Renal pelvis (tissue), 4 donors: Measurements from ENCODE around the gene SH3BP2. TPM values are rescaled to one million over a fixed set of nuclear protein-coding genes. Genes with fewer than 3 reads are reported as not detected.
A peak's percentile ranks its signal among the peaks of the same experiment; 100 is the strongest.

Experiments used
- DNase-seq: peaks from one replicate; pipeline ENCODE4 v3.0.0-alpha.2; 2013
- polyA plus RNA-seq, 3 donors: library from polyadenylated mRNA; unstranded; fragments of 120-200 nt; gene quantifications; one replicate each; pipeline ENCODE4 v1.2.1, GENCODE V29; 2013; ENCODE audit not compliant: insufficient read length in 3 of 3

The SH3BP2 gene
- polyA plus RNA-seq, 3 donors, result 36.8 to 56.6 (median 46.1) TPM

DNA sequence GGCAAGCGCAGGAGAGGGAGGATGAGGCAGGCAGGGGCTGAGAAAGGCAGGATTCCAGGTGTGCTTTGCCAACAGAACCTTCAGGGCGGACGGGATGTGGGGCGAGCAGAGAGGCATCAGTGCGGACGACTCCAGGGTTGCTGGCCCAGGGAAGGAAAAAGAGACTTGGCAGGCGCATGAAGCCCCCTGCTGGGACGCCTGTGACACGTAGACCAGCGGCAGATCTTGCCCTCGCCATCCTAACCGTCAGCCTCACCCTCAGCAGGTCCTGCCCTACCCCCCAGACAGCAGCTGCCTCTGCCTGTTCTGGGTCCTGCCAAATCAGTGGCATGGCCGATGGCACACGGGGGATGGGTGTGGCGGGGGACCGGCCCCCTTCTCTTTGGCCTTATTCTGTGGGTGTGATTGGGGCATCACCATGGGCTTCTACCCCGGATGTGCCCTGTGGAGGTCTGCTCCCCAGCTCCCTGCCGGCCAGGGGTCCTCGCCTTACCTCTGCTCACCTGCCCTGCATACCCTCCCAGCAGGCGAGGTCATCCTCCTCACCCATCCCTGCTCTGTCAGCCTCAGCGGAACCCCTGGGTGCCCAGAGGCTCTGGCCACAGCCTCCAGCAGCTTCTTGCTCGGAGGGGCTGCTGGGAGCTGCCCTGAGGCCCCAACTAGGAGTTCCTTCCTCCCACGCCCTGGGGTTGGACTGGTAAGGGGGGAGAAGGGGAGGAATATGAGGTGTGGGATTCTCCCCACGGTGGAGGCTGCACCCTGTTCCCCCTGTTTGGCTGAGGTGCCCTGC, 2.9 kb upstream of the SH3BP2 start:
- no peak for DNase-seq

DNA sequence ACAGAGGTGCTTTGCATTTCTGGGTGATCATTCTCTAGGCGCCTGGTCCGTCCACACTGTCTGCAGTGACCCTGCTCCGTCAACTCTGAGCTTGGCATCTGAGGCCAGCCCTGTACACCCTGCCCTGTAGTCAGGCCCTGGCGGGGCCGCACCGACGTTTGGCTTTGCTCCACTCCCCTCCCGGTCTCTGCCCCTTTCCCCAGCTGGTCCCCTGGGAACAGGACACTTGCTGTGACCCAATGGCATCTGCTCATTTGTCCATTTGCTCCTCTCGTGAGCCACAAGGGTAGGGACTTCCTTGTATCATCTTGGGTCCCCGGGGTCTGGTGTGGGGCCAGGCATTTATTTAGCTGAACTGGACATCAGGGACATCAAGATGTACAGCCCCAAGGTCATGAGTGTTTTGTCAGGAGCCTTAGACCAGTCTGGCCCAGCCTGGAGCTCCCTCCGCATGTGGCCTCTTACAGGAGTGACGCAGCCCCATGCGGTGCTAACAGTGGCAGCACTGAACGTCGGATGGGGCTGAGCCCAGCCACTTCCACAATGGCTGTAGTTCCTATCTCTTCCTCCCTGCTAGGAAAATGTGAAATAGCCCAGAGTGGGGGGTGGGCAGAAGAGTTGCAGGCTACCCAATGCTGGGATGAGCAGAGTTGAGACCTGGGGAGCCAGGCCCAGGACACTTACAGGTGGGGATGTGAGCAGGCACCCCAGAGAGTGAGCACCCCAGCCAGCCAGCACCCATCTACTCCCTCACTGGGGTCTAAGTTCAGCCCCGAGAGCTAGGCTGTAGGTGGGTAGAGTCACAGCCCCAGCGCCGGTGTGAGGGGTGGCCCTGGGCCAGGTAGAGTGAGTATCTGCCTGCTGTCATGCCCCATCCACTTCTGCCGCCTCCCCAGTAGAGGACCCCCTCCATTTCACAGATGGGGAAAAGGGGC, 2.0 kb upstream of the SH3BP2 start:
- DNase-seq, result no peak

DNA sequence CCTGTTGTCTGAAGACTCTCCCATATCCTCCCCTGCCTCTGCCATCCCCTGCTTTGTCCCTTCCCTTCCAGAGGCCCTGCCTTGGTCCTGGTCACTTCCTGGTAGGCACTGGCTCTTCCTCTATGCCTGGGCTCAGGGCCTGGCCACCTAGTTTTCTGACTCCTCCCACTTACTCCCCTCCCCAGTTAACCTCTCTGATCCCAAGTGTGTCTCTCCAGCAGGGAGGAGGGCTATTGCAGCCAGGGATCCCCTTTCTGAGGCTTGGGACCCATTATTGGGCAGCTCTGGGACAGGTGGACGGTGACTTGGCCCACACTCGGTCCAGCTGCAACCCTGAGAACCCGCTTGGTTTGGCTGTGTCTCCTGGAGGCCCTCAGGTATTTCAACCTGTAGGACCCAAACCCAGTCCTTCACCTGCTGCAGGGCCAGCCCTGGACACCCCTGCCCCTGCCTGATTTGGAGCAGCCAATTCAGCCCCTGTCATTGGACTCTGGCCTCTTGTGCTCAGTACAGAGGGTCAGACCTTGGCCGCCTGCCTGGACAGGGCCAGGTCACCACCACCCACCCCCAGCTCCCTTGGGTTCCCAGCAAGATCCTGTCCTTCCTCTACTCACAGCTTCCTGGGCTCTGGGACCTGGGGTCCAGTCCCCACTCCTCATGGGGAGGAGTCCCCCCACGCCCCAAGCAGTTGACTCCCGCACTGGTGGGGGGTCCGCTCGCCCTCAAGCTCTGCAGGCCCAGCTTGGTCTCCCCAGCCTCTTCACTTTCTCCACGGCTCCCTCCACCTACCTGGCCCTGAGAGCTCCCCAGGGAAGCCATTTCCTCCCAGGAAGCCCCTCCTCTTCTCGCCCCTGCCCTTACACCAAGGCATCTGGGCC, 1.1 kb upstream of the SH3BP2 start:
- no peak for DNase-seq

DNA sequence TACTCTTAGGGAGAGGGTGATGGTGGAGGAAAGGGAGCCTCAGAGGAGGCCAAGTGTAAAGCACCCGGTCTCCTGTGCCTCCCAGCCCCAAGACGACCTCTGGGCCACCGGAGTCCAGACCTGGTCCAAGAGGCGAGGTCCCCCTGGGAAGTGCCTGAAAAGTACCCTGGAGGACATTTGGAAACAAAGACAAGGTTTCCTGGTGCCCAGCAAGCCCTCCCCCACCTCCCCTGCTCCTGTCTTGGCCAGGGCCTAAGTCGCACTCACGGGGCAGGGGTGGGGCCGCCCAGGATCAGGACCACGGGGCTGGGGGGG, 532 bp upstream of the SH3BP2 start:
- no peak for DNase-seq

DNA sequence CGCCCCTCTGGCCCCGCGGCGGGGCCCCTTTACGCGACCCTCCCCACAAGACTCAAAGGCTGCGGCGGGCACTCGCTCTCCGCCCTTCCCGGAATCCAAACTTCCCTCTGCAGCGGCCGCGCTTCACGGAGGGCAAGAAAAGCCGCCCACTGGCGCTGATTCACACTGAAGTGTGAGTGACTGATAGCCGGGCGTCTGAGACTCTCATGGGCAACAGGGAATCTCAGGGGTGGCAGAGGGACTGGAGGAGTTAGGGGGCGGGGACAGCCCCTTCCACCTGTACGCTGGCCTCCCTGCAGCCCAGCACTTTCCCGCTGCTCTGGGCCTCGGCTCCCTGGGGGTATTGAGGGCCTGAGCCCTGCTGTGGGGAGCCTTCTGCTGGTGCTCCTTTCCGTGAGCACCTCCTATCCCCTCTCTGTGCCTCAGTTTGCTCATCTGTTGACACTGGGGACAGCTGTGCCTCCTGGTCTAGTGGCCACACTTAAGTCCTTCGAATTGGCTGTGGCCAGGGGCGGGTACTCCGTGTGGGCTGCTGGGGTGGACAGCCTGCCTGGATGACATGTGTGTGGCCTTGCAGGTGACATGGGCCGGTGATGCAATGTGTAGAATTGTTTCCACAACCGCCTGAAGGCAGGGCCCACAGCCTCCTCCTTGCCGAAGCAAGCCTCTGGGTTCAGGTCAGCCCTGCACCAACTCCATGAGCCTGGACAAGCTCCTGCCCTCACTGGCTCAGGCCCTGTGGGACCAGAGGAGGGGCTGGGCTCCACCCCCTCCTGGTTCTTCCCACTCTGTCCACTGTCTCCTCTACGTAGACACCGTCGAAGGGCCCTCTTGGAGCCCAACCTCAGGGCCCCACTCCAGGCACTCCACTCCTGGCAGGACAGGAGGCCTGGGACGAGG, 951 bp downstream of the SH3BP2 start:
- DNase-seq, result no peak

DNA sequence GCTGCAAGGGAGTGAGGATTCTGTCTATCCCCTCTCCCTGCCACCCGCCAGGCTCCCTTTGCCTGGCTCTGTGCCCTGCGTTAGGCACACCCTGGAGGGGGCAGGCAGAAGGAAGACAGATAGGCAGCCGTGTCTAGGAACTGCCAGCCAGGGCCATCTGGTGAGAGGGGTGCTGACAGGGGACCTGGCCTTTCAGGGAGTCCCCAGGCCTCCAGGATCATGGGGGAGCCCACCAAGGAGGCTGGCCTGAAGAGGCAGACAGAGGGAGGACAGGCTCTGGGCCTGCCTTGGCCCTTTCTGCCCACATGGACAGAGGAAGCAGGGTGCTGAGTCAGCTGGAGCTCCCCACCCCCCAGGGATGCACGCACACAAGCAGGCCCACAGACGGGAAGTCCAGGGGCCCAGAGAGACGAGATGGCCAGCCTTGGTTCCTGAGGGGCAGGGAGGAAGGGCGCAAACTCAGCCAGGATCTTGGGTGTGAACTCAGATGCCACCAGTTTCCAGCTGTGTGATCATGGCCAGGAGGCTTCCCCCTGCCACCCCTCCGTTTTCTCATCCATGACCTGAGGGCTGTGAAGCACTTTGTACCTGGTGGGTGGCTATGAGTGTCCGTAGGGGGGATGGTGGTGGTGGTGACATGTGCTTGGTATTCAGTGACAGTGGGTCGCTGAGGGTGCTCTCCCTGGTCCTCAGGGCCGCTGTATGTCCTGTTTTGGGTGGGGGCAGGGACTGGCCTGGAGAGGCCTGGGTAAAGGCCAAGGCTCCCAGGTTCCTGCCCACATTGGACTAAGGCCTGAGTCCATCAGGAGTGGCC, 1.8 kb downstream of the SH3BP2 start:
- DNase-seq, result no peak

DNA sequence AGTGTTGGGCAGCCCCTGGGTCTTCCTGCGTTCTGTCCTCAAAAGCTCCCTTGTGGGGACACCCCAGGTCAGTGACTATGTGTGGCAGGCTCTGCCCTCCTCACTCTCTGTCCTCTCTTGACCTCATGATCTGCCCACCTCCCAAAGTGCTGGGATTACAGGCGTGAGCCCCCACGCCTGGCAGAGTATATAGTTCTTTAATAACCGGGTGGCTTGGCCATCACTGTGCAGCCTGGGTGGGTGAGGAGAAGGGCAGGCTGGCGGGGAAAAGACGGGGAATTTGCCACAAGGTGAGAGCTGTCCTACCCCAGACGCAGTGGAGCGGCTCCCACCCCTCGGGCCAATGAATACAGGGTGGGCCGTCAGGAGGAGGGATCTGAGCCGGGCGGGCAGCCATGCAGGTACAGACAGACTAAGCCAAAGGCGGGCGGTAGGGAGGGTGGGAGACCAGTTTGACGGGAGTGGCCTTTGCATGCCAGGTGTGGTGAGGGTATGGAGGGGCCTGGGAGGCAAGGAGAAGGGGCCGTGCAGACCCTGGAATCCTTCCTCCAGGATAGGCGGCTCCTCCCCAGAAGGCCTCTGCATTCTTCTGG, 2.5 kb downstream of the SH3BP2 start:
- DNase-seq, result no peak

DNA sequence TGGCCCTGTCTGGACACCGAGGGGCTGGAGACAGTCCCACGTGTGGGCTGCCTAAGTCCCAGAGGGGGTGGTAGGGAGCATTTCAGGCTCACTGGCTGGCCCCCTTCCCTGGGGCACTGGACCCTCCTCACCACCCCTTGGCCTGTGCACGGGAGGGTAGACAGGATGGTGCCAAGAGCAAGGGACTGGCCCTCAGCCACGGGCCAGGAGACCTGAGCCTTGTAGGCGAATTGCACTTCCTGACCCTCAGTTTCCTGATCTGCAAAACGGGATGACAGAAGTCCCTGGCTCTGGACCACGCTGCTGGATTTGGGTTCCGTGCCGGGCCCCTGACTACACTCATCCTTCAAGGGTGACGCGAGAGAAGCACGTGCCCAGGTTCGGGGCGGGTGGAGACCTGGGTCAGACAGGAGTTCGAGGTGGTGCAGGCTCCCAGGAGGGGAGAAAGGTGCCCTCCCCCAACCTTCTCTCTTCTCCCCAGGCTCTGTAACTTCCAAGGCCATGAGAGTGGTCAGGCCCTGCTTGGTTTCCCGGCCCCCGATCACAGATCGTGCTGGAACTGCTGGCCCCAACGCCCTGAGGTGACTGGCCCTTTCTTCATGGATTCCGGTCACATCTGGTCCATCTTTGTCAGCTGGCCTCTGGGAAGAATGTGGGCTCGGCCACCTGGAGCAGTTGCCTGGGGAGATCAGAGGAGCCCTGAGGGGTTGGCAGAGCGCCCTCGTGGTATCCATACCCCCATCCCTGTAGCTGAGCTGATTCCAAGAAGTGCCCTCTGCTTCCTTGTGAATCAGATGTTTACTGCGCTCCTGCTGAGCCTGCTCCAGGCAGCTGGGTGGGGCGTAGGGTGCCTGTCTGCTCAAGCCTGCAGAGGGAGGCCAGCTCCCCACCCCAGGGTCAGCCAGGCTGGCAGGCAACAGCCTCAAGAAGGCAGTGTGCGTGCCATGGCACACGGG, 3.3 kb downstream of the SH3BP2 start:
- no peak for DNase-seq

DNA sequence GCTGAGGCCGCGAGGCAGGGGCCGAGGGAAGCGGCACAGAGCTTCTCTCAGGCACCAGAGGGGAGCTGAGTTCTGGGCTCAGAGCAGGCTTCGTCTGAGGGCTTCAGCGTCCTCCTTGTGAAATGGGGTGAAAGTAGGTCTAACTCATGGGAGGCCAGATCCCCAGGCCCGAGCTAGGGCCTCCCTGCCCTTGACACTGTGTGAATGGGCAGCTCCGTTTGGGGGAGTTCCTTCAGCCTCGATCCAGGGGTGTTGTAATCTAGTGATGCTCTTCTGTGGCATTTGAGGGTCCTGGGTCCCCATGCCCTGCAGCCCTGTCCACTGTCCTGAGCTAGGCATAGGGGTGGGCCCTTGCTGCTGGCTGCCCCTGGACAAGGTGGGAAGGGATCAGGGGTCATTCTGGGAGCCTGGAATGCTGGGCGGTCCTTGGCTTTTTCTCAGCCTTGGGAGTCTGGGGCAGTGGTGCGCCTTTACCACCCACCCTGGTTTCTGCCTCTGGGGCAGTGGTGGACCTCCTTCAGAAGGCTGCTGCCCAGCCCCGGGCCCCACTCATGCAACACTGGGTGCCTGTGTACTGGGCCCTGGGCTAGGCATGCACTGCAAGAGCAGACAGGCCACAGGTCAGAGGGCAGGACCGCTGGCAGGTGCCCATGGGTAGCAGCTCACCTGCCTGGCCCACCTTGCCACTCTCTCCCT, 4.1 kb downstream of the SH3BP2 start:
- DNase-seq, result no peak

DNA sequence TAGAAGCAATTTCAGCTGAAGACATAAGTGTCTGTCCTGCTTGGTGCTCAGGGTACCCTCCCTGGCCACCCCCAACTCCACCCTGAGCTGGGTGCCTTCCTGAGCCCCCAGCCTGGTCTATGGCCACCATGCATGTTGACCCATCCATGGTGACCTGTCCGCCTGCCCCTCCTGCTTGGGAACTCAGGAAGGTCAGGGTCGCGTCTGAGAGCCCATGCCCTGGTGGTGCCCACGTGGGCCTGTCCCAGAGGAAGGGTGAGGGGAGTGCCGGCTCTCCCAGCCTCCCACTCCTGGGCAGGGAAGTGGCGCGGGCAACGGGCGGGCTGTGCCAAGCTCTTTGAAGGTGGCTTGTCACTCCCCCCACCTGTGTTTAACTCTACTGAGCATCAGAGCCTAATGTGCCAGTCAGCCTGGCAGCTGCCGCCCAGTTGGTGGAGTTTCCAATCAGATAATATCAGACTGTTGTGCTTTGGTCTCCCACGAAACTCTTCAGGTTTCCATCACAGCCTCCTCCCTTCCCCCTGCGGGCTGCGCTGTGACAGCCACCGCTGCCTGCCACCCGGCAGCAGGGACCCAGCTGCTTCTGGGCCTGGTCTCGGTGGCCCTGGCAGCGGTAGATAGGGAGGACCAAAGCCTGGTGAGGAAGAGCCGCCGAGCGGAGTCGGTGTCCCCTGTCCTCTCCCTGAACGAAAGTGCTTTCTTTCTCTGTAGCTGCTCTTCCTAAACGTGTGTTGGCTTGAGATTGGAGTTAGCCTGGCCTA, 4.8 kb downstream of the SH3BP2 start:
- no peak for DNase-seq

DNA sequence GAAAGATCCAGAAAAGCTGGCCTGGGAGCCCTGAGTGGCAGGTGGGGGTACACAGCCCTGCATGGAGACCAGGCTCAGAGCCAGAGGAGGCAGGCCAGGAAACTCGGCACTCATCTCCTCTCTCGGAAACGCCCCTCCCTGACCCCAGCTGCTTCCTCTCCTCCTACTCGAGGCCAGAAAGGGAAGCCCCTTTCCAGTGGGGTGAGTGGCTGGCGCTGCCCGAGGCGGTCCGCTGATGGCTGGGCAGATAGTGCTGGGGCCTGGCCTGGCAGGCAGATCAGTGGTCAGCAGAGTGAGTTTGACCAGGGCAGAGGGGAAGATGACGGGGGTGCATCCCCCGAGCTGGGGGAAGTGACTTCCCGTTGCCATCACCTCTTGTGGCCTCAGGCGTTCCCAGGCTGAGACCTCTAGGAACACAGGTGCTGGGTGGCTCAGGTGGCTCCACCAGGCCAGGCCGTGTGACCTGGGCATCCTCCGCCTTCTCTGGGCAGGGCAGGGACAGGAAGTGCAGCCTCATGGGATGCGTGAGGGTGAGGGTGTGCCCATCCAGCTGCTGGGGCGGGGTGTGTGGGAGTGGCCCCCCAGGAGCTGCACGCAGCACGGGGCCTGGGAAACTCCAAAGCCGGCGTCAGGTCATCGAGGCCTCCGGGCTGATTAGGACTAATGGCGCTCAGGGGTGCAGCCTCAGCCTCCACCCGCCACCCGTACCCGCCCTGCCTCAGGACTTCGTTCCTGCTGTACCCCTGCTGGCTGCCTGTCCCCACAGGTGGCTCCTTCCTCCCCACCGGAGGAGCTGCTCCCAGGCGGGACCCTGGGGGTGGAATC, 5.7 kb downstream of the SH3BP2 start:
- DNase-seq, result no peak

DNA sequence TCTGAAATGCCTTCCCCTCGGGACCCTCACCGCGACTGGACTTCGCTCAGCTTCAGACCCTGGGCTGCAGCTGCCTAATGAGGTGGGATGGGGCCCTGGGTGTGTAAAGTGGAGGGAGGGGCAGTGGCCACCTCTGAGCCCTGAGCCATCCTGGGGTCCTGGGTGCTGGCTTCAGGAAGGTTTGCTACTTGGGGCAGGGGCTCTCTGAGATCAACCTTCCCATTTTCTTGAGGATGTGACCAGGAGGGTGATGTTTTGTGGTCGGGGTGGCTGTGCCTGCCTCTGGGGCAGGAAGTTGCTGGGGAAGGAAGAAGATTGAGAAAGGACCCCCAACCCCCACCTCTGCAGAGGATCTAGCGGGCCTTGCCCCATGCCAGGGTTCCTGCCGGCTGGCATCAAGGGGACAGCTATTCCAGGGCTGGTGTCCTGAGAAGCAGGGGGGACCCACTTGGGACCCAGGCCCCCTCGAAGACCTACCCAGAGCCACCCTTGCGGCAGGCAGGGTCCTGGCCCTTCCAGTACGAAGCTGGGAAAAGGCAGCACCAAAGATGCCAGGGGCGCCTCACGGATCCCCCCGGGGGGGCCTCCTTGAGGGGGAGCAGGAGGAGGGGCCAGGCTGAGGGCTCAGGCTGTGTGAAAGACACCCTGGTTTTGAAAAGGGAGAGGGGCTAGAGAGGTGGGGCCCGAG, 6.5 kb downstream of the SH3BP2 start:
- DNase-seq, result no peak

DNA sequence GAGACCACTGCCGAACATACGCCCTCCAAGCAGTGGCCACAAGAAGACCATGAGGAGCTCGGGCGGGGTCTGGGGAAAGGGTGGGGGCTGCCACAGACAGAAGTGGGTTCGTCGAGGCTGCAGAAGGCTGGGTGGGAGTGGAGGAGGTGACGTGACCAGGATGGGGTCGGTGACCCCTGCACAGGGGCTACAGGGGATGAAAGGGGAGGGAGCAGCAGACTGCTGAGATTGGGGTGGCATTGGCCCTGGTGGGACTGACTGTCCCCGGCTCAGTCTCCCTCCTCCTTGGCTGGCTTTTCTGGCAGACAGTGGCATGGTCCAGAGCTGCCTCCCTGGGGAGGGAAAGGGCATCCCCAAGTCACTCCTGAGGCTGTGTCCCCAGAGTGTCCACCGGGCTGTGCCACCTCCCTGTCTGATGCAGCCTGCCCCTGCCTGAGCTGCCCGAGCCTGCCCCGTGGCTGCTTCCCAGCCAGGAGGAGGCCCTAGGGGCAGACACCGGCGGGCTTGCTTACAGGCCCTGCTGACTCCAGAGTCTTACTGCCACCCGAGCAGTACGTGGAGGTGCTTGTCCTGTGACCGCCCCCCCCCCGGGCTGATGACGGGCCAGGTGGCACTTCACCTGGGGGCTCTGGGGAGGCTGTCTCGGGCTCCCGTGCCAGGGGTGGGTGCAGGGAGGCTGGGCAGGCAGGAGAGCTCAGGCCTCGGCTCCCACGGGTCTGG, 7.2 kb downstream of the SH3BP2 start:
- DNase-seq, result no peak

DNA sequence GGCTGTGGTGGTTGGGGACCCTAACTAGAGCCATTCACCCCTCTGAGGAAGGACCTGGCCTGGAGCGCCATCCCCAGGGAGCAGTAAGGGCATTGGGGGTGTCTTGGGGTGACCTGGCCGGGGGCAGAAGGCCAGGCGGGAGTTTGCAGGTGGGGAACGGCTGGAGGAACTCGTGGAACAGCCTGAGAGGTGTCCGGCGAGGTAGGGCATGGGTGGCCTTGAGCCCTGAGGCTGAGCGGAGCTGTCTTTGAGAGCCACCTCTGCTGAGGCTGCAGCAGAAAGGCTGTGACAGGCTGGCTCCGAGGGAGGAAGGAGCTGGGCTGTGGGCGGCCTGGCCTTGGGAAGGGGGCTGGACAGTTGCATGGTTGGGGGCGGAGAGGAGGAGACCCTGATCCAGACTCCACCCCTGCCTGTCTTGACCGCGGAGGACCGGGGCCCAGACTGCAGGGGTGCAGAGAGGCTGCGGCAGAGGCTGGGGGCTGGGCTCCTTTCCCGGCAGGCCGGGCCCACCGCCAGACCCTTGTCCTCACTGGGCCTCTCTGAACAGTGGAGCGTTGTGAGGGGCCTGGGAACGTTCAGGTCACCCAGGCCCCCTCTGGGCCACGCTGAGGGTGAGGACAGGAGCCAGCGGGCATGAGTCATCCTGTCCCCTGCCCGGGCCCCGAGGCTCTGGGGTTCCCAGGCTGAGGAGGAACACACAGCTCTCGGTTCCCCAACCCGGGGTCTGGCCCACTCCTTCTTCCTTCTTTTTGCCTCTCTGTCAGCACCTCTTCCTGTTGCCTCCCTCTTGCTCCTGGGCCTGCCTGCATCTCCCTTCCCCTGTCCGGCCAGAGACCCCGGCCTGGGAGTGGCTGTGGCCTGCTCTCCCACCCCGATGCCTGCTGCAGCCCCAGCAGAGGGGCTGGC, 8.1 kb downstream of the SH3BP2 start:
- DNase-seq, result peak; percentile 69
